Thyroid gland (tissue), 4 donors: ENCODE measurements around the gene SPI1. TPM values are rescaled to one million over a fixed set of nuclear protein-coding genes. Genes with fewer than 3 reads are reported as not detected.

ENCODE experiments used
- DNase-seq, 2 donors: peaks; one replicate each; pipeline ENCODE4 v3.0.0-alpha.2; 2019
- H3K27ac ChIP-seq, 3 donors: fragments of 200-600 bp; sonication (generic); 1 replicate in 2 of 3; 2 replicates in 1 of 3; pipeline ENCODE4 v1.5.1; 2016 to 2019; ENCODE audit warnings: mild to moderate bottlenecking in 1 of 3, moderate library complexity in 1 of 3
- H3K27me3 ChIP-seq: fragments of 200-600 bp; sonication (generic); one replicate; pipeline ENCODE4 v1.5.1; 2019
- H3K36me3 ChIP-seq, 2 donors: fragments of 200-600 bp; sonication (generic); one replicate each; pipeline ENCODE4 v1.5.1; 2016 to 2019
- H3K4me1 ChIP-seq, 2 donors: fragments of 200-600 bp; sonication (generic); one replicate each; pipeline ENCODE4 v1.5.1; 2017 to 2019
- H3K4me3 ChIP-seq, 3 donors: fragments of 200-600 bp; sonication (generic); replicated peaks in 1 of 3; 1 replicate in 2 of 3; 2 replicates in 1 of 3; pipeline ENCODE4 v1.5.1; 2016; ENCODE audit warnings: mild to moderate bottlenecking in 1 of 3
- H3K9me3 ChIP-seq: fragments of 200-600 bp; sonication (generic); one replicate; pipeline ENCODE4 v1.5.1; 2017
- POLR2A ChIP-seq, 2 donors: fragments of 450-650 bp; IDR thresholded peaks; one replicate each; pipeline ENCODE4 v1.6.1; 2017; ENCODE audit warnings: antibody characterized with exemption in 2 of 2, mild to moderate bottlenecking in 2 of 2, moderate library complexity in 1 of 2
- WGBS, 2 donors: methylation state at CpG; one replicate each; pipeline ENCODE4 v1.1.5; 2017; 5-methylcytosine and 5-hydroxymethylcytosine counted together
- intact Hi-C: fragments of 100-400 bp; cut with DNase I; formaldehyde crosslinking; loops from one replicate; pipeline ENCODE4 v1.15.1; 2023
- total RNA-seq, 4 donors: library from RNA; depleted of rRNA; stranded (reverse); fragments of >200 nt; gene quantifications; one replicate each; pipeline ENCODE4 v1.2.3, GENCODE V29; 2016
- TF ChIP-seq, protein P1 (sequence below), 6 experiments: fragments of 200-600 bp in 3 of 6; fragments of 450-650 bp in 3 of 6; sonication (generic) in 3 of 6; IDR thresholded peaks; one replicate each; pipeline ENCODE4 v1.5.1; 2016 to 2019; ENCODE audit warnings: antibody characterized with exemption in 6 of 6, mild to moderate bottlenecking in 2 of 6, inconsistent platforms in 1 of 6, moderate library complexity in 1 of 6

Gene SPI1
- total RNA-seq, 4 donors from 2014 or later, result 4.8 to 18.0 (median 5.8) TPM

DNA sequence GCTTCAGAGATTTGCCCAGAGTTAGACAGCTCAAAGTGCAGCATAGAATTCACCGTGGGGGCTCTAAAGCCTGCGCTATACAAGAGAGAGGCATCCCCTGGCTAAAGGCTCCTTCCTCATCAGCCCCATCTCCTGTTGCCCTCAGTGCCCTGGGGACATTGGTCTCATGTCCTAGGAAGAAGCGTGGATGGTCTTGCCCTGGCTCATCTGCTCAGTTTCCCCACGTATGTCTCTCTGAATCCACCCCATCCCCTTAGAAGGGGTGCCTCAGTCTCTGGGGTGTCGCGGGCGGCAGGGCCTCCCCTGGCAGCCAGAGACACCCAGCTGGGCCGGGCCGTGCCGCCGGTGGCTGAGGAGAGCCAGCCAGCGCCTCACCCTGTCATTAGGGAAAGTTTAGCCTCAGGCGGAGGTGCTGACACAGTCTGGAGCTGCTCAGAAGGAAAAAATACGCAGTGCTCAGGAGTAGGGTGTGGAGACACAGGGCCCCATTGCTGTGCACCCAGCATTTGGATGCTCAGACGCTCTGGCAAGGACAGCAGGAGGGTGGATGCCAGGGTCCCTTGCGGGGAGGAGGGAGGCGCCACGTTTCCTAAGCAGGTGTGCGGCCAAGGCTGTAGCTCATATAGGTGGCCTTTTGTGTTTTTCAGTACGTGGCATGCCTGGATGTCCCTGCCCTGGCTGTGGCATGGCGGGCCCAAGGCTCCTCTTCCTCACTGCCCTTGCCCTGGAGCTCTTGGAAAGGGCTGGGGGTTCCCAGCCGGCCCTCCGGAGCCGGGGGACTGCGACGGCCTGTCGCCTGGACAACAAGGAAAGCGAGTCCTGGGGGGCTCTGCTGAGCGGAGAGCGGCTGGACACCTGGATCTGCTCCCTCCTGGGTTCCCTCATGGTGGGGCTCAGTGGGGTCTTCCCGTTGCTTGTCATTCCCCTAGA lies 31.4 kb upstream of the SPI1 start:
- H3K4me3 ChIP-seq, result peak overlapping the region in 1 of 3 donors; percentile 61
- WGBS, 2 donors, result 81 to 89% methylated on average over 15 to 21 of the region's 31 CpGs
- intact Hi-C loops, result no loop called here
- no peaks in the 10 kb centered on the region for H3K27me3 ChIP-seq
- H3K9me3 ChIP-seq, result no peaks in the 10 kb centered on the region
- H3K4me1 ChIP-seq, result peaks cover 22 to 32% of the 10 kb centered on the region in 2 donors
- H3K36me3 ChIP-seq, result peaks cover 14% of the 10 kb centered on the region in 2 donors
- peak overlapping the region; percentile 83 to 93 (median 89) for H3K27ac ChIP-seq
- no peak for DNase-seq
- TF ChIP-seq POLR2A (IDR thresholded peaks at IDR 0.05), result no peak
- TF ChIP-seq, protein P1, sequence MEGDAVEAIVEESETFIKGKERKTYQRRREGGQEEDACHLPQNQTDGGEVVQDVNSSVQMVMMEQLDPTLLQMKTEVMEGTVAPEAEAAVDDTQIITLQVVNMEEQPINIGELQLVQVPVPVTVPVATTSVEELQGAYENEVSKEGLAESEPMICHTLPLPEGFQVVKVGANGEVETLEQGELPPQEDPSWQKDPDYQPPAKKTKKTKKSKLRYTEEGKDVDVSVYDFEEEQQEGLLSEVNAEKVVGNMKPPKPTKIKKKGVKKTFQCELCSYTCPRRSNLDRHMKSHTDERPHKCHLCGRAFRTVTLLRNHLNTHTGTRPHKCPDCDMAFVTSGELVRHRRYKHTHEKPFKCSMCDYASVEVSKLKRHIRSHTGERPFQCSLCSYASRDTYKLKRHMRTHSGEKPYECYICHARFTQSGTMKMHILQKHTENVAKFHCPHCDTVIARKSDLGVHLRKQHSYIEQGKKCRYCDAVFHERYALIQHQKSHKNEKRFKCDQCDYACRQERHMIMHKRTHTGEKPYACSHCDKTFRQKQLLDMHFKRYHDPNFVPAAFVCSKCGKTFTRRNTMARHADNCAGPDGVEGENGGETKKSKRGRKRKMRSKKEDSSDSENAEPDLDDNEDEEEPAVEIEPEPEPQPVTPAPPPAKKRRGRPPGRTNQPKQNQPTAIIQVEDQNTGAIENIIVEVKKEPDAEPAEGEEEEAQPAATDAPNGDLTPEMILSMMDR (IDR thresholded peaks at IDR 0.05), result no peak

DNA sequence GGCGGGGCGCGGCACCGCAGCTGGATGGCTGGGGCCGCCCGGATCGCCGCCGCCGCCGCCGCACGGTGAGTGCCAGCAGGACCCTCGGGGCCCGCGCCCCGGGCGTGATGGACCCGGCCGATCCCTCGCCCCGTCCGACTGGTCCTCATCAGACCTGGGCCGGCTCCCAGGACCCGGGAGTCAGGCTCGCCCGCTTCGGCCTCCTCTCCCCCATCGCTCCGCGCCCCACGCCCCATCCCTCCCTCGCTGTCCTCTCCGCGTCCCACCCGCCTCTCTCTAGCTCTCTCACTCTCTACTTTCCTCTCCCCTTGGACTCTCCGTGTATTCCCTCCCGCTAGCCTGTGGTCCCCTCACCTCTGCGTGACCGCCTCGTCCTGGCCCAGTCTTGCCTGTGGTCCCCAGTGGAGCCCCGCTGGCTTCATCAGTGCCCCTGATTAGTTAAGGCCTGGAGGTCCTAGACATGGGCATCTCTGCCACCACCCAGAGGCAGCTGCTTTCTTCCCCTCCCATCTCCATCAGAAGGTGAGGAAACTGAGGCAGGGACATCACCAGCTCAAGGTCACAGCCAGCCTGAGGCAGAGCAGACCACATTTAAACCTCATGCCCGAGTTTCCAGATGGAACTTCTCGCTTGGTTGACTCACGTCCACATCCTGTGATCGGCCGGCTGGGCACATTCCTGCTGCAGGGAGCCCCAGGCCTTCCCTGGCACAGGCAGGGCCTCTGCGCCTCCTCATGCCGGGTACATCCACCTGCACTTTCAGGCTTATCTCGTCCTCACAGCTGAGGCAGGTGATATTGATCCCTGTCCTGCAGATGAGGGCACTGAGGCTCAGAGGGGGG lies 30.5 kb upstream of the SPI1 start:
- intact Hi-C loops, result no loop called here
- H3K27ac ChIP-seq, result peak overlapping the region; percentile 83 to 93 (median 89)
- DNase-seq, result peak; percentile 71 to 79
- TF ChIP-seq, protein P1 (IDR thresholded peaks at IDR 0.05), result no peak
- no peak for TF ChIP-seq POLR2A (IDR thresholded peaks at IDR 0.05)
- 4% methylated on average over 19 to 29 of the region's 50 CpGs for WGBS, 2 donors
- H3K4me1 ChIP-seq, result peaks cover 22 to 32% of the 10 kb centered on the region in 2 donors
- no peaks in the 10 kb centered on the region for H3K9me3 ChIP-seq
- no peaks in the 10 kb centered on the region for H3K27me3 ChIP-seq
- peaks cover 5 to 6% of the 10 kb centered on the region in 2 donors for H3K36me3 ChIP-seq
- peak overlapping the region; percentile 29 to 84 (median 61) for H3K4me3 ChIP-seq

DNA sequence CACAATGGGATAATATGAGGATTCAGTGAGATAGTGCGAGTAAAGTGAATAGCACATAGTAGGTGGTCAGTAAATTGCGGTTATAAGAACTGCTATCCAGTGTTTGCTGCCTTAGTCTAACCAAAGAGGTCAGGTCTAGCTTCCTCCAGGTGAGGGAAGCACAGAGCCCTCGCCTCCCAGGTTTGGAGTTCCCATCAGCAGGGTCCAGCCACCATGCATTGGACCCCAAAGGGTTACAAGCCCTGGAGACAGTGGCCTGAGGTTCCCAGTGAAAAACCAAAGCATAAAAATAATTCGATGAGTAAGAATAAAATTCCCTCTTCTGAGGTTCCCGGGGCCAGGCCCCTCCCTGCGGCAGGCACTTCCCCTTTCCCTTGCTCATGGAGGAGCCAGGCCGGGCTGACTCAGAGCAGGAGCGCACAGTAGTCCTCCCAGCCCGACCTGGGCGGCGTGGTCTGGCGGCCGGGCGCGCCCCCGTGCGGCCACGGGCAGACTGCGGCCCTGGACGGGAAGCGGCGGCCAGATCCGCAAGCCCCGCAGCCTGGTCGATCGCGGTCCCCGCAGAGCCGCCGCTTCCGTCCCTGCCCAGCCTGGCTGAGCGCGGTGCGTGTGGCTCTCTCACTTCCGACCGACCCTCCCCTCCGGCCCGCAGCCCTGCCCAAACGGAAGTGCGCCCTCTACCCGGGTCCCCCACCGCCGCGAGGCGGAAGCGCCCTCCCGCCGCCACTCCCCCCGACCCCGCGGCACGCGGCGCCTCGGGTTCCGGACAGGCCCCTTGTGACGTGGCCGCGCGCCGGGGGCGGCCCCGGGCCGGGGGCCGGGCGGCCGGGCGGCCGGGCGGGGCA lies 29.6 kb upstream of the SPI1 start, which contains the start of gene SLC39A13:
TSS of gene SLC39A13 (plus strand) at position 845 of the 845 bp plus-strand sequence. CDS start 1,505 bp downstream, outside the sequence.
- H3K4me3 ChIP-seq, result peak within 1 kb of the TSS; percentile 29 to 84 (median 61)
- intact Hi-C loops, result no loop called here
- peak in 1 of 2 donors; percentile 92 for TF ChIP-seq POLR2A (IDR thresholded peaks at IDR 0.05)
- TF ChIP-seq, protein P1 (IDR thresholded peaks at IDR 0.05), result peak; percentile 42 to 96 (median 76)
- no peaks in the 10 kb centered on the region for H3K36me3 ChIP-seq
- peak within 1 kb of the TSS; percentile 87 to 96 (median 95) for H3K27ac ChIP-seq
- peak; percentile 92 to 94 for DNase-seq
- H3K9me3 ChIP-seq, result no peaks in the 10 kb centered on the region
- WGBS, 2 donors, result 2 to 14% methylated on average over 5 to 39 of the region's 70 CpGs
- H3K27me3 ChIP-seq, result no peaks in the 10 kb centered on the region
- H3K4me1 ChIP-seq, result peaks cover 22 to 32% of the 10 kb centered on the region in 2 donors

DNA sequence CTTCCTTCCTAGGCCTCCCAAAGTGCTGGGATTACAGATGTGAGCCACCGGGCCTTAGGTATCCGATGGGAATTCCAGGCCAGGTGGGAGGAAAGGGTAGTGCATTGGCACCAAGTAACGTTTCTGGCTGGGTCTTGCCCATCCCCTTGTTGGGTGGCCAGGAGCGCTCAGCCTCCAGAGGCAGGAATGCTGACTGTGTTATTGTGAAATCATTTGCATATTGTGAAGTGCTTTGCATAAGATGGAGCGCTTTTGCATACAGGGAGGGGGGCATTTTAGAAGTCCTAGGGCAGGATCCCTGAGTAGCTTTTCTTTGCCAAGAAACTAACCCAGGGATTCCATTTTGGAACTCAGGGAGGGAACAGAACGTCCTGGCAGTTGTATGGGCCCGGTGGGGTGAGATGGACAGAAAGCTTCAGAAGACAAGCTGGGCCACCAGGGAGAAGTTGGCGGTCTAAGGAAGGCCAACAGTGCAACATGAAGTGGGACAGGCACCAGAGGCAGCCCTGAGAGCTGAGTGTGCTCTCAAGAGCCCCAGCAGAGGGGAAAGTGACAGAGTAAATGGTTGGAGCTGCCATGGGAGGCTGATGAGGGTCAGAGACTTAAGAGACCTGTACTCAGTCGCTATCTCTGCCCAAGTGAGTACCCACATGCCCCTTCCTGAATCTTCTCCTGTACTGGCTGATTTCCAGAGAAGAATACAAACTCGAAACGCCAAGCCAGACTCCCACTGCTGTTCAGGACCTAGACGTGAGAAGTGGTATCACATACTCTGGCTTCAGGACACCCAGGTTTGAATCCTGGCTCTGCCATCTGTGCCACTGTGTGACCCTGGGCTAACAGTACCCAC lies 28.8 kb upstream of the SPI1 start:
- H3K36me3 ChIP-seq, result no peaks in the 10 kb centered on the region
- peak; percentile 30 to 47 for DNase-seq
- no peaks in the 10 kb centered on the region for H3K27me3 ChIP-seq
- WGBS, 2 donors, result 46 to 54% methylated on average over 12 of the region's 12 CpGs
- H3K9me3 ChIP-seq, result no peaks in the 10 kb centered on the region
- TF ChIP-seq, protein P1 (IDR thresholded peaks at IDR 0.05), result no peak
- TF ChIP-seq POLR2A (IDR thresholded peaks at IDR 0.05), result no peak
- H3K4me3 ChIP-seq, result peak overlapping the region in 2 of 3 donors; percentile 35 to 51
- intact Hi-C loops, result no loop called here
- peak overlapping the region; percentile 87 to 96 (median 95) for H3K27ac ChIP-seq
- H3K4me1 ChIP-seq, result peaks cover 22 to 32% of the 10 kb centered on the region in 2 donors
